ENCODE data around the gene SPNS2. TPM values are rescaled to one million over a fixed set of nuclear protein-coding genes. Genes with fewer than 3 reads are reported as not detected.

The SPNS2 gene
- polyA plus RNA-seq, 1 of the 3 experiments (the other 2 are of a cell fraction), result 0.08 TPM

GRCh38 chr17:4503283-4504025, 4.8 kb downstream of the SPNS2 start (continued):
- no peak for TF ChIP-seq TAF1 (IDR thresholded peaks at IDR 0.05; ENCODE audit: borderline replicate concordance, low read depth, low read length)
- TF ChIP-seq TCF12 (IDR thresholded peaks at IDR 0.05), result no peak

GRCh38 chr17:4504188-4504587, 5.5 kb downstream of the SPNS2 start:
- Histone ChIP-seq H3K36me3 (replicated peaks in 1 of 2; ENCODE audit: control insufficient read depth in 1 of 2, insufficient read depth in 2 of 2, low read length in 1 of 2) (no peaks in the 10 kb centered on the region), H3K4me1 (ENCODE audit: control insufficient read depth in 1 of 2, insufficient read depth in 2 of 2, low read depth in 1 of 2, low read length in 1 of 2) (no peaks in the 10 kb centered on the region; a peak in 1 of 4 replicates), H3K9ac (no peak overlapping the region), H3K27ac (ENCODE audit: low read depth in 2 of 2, low read length in 1 of 2) (no peak overlapping the region), H3K4me3 (ENCODE audit: low read depth in 2 of 2, low read length in 1 of 2) (no peak overlapping the region), H2AFZ (ENCODE audit: low read depth) (no peak overlapping the region), H3K27me3 (ENCODE audit: insufficient read depth) (peaks cover 25% of the 10 kb centered on the region), H4K20me1 (ENCODE audit: insufficient read depth) (no peaks in the 10 kb centered on the region), H3K9me3 (no peaks in the 10 kb centered on the region), H3K9me2 (no peaks in the 10 kb centered on the region), H3K4me2 (no peak overlapping the region), H3F3A (replicated peaks; ENCODE audit: insufficient read depth) (no peaks in the 10 kb centered on the region), H3K79me2 (ENCODE audit: insufficient read depth) (no peaks in the 10 kb centered on the region)
- ChIA-PET POLR2A (no interaction called here), CTCF (no interaction called here)
- 69% methylated on average over 4 of the region's 5 CpGs for WGBS (ENCODE audit: low lambda C conversion rate)
- DNase-seq, result no peak
- TF ChIP-seq YY1 (IDR thresholded peaks at IDR 0.05; ENCODE audit: low read depth), result no peak
- TF ChIP-seq USF1 (IDR thresholded peaks at IDR 0.05; ENCODE audit: borderline replicate concordance, low read depth), result no peak
- TF ChIP-seq JUND (IDR thresholded peaks at IDR 0.05), result no peak
- no peak for TF ChIP-seq RAD21 (IDR thresholded peaks at IDR 0.05; ENCODE audit: low read length)
- TF ChIP-seq IRF3 (IDR thresholded peaks at IDR 0.05; ENCODE audit: low read depth, low read length), result no peak
- no peak for TF ChIP-seq MEF2A (IDR thresholded peaks at IDR 0.05; ENCODE audit: borderline replicate concordance, low read depth)
- TF ChIP-seq MAX (IDR thresholded peaks at IDR 0.05; ENCODE audit: low read depth), result no peak
- no peak for TF ChIP-seq REST (IDR thresholded peaks at IDR 0.05; ENCODE audit: low read depth, low read length)
- TF ChIP-seq TAF1 (IDR thresholded peaks at IDR 0.05; ENCODE audit: borderline replicate concordance, low read depth, low read length), result no peak
- no peak for TF ChIP-seq TEAD4 (IDR thresholded peaks at IDR 0.05; ENCODE audit: borderline replicate concordance, insufficient read depth)
- no peak for TF ChIP-seq NFIC (IDR thresholded peaks at IDR 0.05; ENCODE audit: borderline replicate concordance)
- no peak for TF ChIP-seq MXI1 (IDR thresholded peaks at IDR 0.05; ENCODE audit: low read depth, low read length)
- no peak for TF ChIP-seq CTCF (IDR thresholded peaks at IDR 0.05)

All from SK-N-SH (cell line).